ENCODE data around the gene USP17L17. TPM values are rescaled to one million over a fixed set of nuclear protein-coding genes. Genes with fewer than 3 reads are reported as not detected.
"Not testable (repeated sequence)": the region's sequence is repeated elsewhere in the genome, so short reads cannot be mapped to it uniquely, and the experiment has no call there.

USP17L17 gene
- total RNA-seq, 1 donor from 2014 or later = not detected

GRCh38 chr4:9271719-9272118, 28.0 kb downstream of the USP17L17 start:
- DNase-seq (ENCODE audit: low spot score in 2 of 2) = peak; percentile 34 to 84
- H3K27me3 ChIP-seq; H3K27ac ChIP-seq; H3K9me3 ChIP-seq; H3K4me3 ChIP-seq; H3K4me1 ChIP-seq; H3K36me3 ChIP-seq; intact Hi-C loops (cut with DNase I): not testable (repeated sequence)

Other genes starting within 250 kb of the USP17L17 start
- not detected for gene FAM90A26, start 73.5 kb upstream of the USP17L17 start, total RNA-seq
- gene USP17L10, start 33.2 kb upstream of the USP17L17 start, total RNA-seq = not detected
- not detected for gene USP17L11, start 28.5 kb upstream of the USP17L17 start, total RNA-seq
- not detected for gene USP17L12, start 23.7 kb upstream of the USP17L17 start, total RNA-seq
- not detected for gene USP17L13, start 19.0 kb upstream of the USP17L17 start, total RNA-seq
- not detected for gene USP17L15, start 9.5 kb upstream of the USP17L17 start, total RNA-seq
- gene USP17L18, start 4.8 kb downstream of the USP17L17 start, total RNA-seq = not detected
- not detected for gene USP17L19, start 9.5 kb downstream of the USP17L17 start, total RNA-seq
- not detected for gene USP17L20, start 14.2 kb downstream of the USP17L17 start, total RNA-seq
- gene USP17L21, start 19.0 kb downstream of the USP17L17 start, total RNA-seq = not detected
- not detected for gene USP17L22, start 23.7 kb downstream of the USP17L17 start, total RNA-seq
- not detected for gene USP17L24, start 81.3 kb downstream of the USP17L17 start, total RNA-seq
- gene USP17L25, start 86.0 kb downstream of the USP17L17 start, total RNA-seq = not detected
- not detected for gene USP17L26, start 90.8 kb downstream of the USP17L17 start, total RNA-seq
- gene USP17L5, start 95.5 kb downstream of the USP17L17 start, total RNA-seq = not detected
- not detected for gene USP17L27, start 100.3 kb downstream of the USP17L17 start, total RNA-seq
- gene USP17L28, start 105.0 kb downstream of the USP17L17 start, total RNA-seq = not detected
- not detected for gene USP17L29, start 109.8 kb downstream of the USP17L17 start, total RNA-seq
- gene USP17L30, start 119.2 kb downstream of the USP17L17 start, total RNA-seq = not detected
- gene DEFB131A, start 200.5 kb downstream of the USP17L17 start, total RNA-seq = not detected